T-helper 2 cell treated with Interferon-gamma antibody and Interleukin-4, amounts not matched to agents 100 ng/mL and 5 ng/mL, for 36 hours (primary cell): ENCODE results near the gene ELFN2. TPM values are rescaled to one million over a fixed set of nuclear protein-coding genes. Genes with fewer than 3 reads are reported as not detected.

ENCODE experiments used
- intact Hi-C: fragments of 100-400 bp; cut with micrococcal nuclease; formaldehyde crosslinking; loops from one replicate; pipeline ENCODE4 v1.15.1; 2023
- total RNA-seq: library from RNA; stranded (reverse); gene quantifications from 2 replicates; pipeline ENCODE4 v1.2.3, GENCODE V29; 2022

ELFN2 gene
- total RNA-seq, 1 donor from 2014 or later: 0.07 TPM

GRCh38 chr22:37318364-37319109 lies 108.7 kb downstream of the ELFN2 start:
- intact Hi-C loops: no loop called here

Other genes starting within 250 kb of the ELFN2 start
- gene C1QTNF6, start 239.2 kb downstream of the ELFN2 start, total RNA-seq: 6.4 and 6.9 TPM in 2 replicates
- gene SSTR3, start 215.0 kb downstream of the ELFN2 start, total RNA-seq: 0.61 and 0.64 TPM in 2 replicates
- gene RAC2, start 183.2 kb downstream of the ELFN2 start, total RNA-seq: 806 and 809 TPM in 2 replicates
- 89.5 and 91.2 TPM in 2 replicates for gene CYTH4, start 145.0 kb downstream of the ELFN2 start, total RNA-seq
- 247 and 250 TPM in 2 replicates for gene MFNG, start 58.9 kb upstream of the ELFN2 start, total RNA-seq
- gene CARD10, start 91.9 kb upstream of the ELFN2 start, total RNA-seq: 0.11 TPM in 1 of 2 replicates, not detected in the other
- gene CDC42EP1, start 133.0 kb upstream of the ELFN2 start, total RNA-seq: 0.11 and 0.16 TPM in 2 replicates
- gene LGALS2, start 152.6 kb upstream of the ELFN2 start, total RNA-seq: not detected in 2 replicates
- gene GGA1, start 181.4 kb upstream of the ELFN2 start, total RNA-seq: 58.8 and 62.7 TPM in 2 replicates
- gene SH3BP1, start 212.2 kb upstream of the ELFN2 start, total RNA-seq: 152 and 161 TPM in 2 replicates
- 24.5 and 26.6 TPM in 2 replicates for gene PDXP, start 231.2 kb upstream of the ELFN2 start, total RNA-seq
- 1,468 and 1,502 TPM in 2 replicates for gene LGALS1, start 248.2 kb upstream of the ELFN2 start, total RNA-seq